Gastroesophageal sphincter (tissue), 3 donors: ENCODE measurements around the gene SEC11C.

Experiments
- POLR2A ChIP-seq, 2 donors: fragments of 450-650 bp; IDR thresholded peaks; one replicate each; pipeline ENCODE4 v1.6.1; 2017; ENCODE audit warnings: antibody characterized with exemption in 2 of 2, mild to moderate bottlenecking in 2 of 2, moderate library complexity in 1 of 2
- TF ChIP-seq, protein P1 (sequence below), 4 experiments: fragments of 200-600 bp in 2 of 4; fragments of 450-650 bp in 2 of 4; sonication (generic) in 1 of 4; IDR thresholded peaks; one replicate each; pipeline ENCODE4 v1.5.1; 2017 to 2019; ENCODE audit warnings: antibody characterized with exemption in 4 of 4, mild to moderate bottlenecking in 2 of 4, moderate library complexity in 2 of 4

GRCh38 chr18:59141294-59142068 is 1.8 kb downstream of the SEC11C start:
- TF ChIP-seq, protein P1, sequence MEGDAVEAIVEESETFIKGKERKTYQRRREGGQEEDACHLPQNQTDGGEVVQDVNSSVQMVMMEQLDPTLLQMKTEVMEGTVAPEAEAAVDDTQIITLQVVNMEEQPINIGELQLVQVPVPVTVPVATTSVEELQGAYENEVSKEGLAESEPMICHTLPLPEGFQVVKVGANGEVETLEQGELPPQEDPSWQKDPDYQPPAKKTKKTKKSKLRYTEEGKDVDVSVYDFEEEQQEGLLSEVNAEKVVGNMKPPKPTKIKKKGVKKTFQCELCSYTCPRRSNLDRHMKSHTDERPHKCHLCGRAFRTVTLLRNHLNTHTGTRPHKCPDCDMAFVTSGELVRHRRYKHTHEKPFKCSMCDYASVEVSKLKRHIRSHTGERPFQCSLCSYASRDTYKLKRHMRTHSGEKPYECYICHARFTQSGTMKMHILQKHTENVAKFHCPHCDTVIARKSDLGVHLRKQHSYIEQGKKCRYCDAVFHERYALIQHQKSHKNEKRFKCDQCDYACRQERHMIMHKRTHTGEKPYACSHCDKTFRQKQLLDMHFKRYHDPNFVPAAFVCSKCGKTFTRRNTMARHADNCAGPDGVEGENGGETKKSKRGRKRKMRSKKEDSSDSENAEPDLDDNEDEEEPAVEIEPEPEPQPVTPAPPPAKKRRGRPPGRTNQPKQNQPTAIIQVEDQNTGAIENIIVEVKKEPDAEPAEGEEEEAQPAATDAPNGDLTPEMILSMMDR (IDR thresholded peaks at IDR 0.05): no peak
- TF ChIP-seq POLR2A (IDR thresholded peaks at IDR 0.05): no peak
